Peyer's patch (tissue), 4 donors: ENCODE data around the gene CDK19. TPM values are rescaled to one million over a fixed set of nuclear protein-coding genes. Genes with fewer than 3 reads are reported as not detected.
"Not testable (repeated sequence)": the region's sequence is repeated elsewhere in the genome, so short reads cannot be mapped to it uniquely, and the experiment has no call there.

Experiments
- DNase-seq, 3 donors: peaks; one replicate each; pipeline ENCODE4 v3.0.0-alpha.2; 2017 to 2019
- H3K27ac ChIP-seq, 4 donors: fragments of 200-600 bp; sonication (generic); one replicate each; pipeline ENCODE4 v1.5.1; 2016 to 2019
- H3K27me3 ChIP-seq, 2 donors: fragments of 200-600 bp; sonication (generic); one replicate each; pipeline ENCODE4 v1.5.1; 2019
- H3K36me3 ChIP-seq, 3 donors: fragments of 200-600 bp; sonication (generic); one replicate each; pipeline ENCODE4 v1.5.1; 2016 to 2019
- H3K4me1 ChIP-seq, 4 donors: fragments of 200-600 bp; sonication (generic); one replicate each; pipeline ENCODE4 v1.5.1; 2016 to 2019
- H3K4me3 ChIP-seq, 4 donors: fragments of 200-600 bp; sonication (generic); 1 replicate in 3 of 4; 2 replicates in 1 of 4; pipeline ENCODE4 v1.5.1; 2016 to 2019; ENCODE audit warnings: mild to moderate bottlenecking in 1 of 4
- H3K9me3 ChIP-seq, 4 donors: fragments of 200-600 bp; sonication (generic); one replicate each; pipeline ENCODE4 v1.5.1; 2016 to 2019; ENCODE audit warnings: mild to moderate bottlenecking in 1 of 4
- POLR2A ChIP-seq, 2 donors: fragments of 450-650 bp; IDR thresholded peaks; one replicate each; pipeline ENCODE4 v1.5.1; 2017; ENCODE audit warnings: antibody characterized with exemption in 2 of 2, mild to moderate bottlenecking in 2 of 2, moderate library complexity in 2 of 2
- total RNA-seq, 4 donors: library from RNA; depleted of rRNA; stranded (reverse); fragments of >200 nt; gene quantifications; one replicate each; pipeline ENCODE4 v1.1.0, GENCODE V29; 2016
- TF ChIP-seq, protein P1 (sequence below), 6 experiments: fragments of 450-650 bp in 4 of 6; fragments of 200-600 bp in 2 of 6; sonication (generic) in 1 of 6; IDR thresholded peaks; one replicate each; pipeline ENCODE4 v1.5.1; 2017 to 2019; ENCODE audit warnings: antibody characterized with exemption in 6 of 6, mild to moderate bottlenecking in 3 of 6, moderate library complexity in 1 of 6

The CDK19 gene
- total RNA-seq, 4 donors from 2014 or later, result 10.5 to 14.6 (median 12.9) TPM

DNA sequence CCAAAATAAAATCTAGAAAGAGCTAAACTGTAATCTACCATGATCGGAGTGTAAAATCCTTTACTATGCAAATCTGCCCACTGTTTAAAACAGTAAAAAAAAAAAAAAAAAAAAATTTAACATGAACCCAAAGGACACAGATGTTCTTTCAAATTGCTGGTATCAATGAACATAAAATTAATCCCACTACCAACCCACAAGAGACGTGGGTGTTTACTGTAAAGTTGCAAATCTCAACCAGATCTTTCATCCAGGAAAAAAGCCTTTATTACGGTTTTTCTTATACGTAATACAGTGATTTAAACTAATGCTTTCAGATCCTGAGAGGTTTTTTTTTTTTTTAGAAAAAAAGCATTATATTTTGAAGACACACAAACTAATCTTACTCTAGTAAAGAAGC lies 2.5 kb downstream of the CDK19 start:
- no peak overlapping the region for H3K4me3 ChIP-seq
- H3K36me3 ChIP-seq, result no peaks in the 10 kb centered on the region
- H3K9me3 ChIP-seq, result no peaks in the 10 kb centered on the region
- no peak for DNase-seq
- no peak for TF ChIP-seq POLR2A (IDR thresholded peaks at IDR 0.05)
- TF ChIP-seq, protein P1, sequence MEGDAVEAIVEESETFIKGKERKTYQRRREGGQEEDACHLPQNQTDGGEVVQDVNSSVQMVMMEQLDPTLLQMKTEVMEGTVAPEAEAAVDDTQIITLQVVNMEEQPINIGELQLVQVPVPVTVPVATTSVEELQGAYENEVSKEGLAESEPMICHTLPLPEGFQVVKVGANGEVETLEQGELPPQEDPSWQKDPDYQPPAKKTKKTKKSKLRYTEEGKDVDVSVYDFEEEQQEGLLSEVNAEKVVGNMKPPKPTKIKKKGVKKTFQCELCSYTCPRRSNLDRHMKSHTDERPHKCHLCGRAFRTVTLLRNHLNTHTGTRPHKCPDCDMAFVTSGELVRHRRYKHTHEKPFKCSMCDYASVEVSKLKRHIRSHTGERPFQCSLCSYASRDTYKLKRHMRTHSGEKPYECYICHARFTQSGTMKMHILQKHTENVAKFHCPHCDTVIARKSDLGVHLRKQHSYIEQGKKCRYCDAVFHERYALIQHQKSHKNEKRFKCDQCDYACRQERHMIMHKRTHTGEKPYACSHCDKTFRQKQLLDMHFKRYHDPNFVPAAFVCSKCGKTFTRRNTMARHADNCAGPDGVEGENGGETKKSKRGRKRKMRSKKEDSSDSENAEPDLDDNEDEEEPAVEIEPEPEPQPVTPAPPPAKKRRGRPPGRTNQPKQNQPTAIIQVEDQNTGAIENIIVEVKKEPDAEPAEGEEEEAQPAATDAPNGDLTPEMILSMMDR (IDR thresholded peaks at IDR 0.05), result no peak
- H3K27me3 ChIP-seq, result no peaks in the 10 kb centered on the region
- H3K4me1 ChIP-seq, result peaks cover 0 to 21% (median 3%) of the 10 kb centered on the region in 4 donors
- H3K27ac ChIP-seq, result no peak overlapping the region

DNA sequence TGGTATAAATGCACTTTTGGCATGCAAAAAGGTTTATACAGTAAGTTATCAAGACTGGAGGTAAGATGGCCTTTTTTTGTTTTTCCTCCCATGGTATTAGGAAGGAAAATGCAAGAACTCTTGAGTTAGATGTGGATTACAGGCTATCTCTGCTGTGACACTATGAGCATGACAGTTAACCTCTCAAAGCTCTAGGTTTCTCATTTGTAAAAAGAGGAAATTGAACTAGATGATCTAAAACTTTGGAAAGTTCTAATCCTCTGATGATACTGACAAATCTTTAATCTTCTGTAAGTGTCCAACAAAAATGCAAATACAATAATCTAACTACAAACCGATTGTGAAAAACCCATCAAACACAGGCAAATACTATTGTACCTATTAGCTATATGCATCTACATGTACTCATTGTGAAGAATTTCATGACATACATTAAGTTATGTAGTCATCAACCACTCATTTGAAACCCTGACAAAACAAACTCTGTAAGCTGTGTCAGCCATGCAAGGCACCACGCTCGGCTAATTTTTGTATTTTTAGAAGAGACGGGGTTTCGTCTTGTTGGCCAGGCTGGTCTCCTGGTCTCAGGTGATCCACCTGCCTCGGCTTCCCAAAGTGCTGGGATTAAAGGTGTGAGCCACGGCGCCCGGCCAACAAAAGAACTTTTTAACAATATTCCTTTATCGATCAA lies 4.2 kb downstream of the CDK19 start:
- H3K36me3 ChIP-seq, result no peaks in the 10 kb centered on the region
- H3K9me3 ChIP-seq, result no peaks in the 10 kb centered on the region
- DNase-seq, result peak in 1 of 3 donors; percentile 41
- no peak overlapping the region for H3K4me3 ChIP-seq
- H3K27ac ChIP-seq, result peak overlapping the region in 1 of 4 donors; percentile 18
- peaks cover 0 to 14% (median 2%) of the 10 kb centered on the region in 4 donors for H3K4me1 ChIP-seq
- TF ChIP-seq, protein P1 (IDR thresholded peaks at IDR 0.05), result no peak
- no peak for TF ChIP-seq POLR2A (IDR thresholded peaks at IDR 0.05)
- no peaks in the 10 kb centered on the region for H3K27me3 ChIP-seq

DNA sequence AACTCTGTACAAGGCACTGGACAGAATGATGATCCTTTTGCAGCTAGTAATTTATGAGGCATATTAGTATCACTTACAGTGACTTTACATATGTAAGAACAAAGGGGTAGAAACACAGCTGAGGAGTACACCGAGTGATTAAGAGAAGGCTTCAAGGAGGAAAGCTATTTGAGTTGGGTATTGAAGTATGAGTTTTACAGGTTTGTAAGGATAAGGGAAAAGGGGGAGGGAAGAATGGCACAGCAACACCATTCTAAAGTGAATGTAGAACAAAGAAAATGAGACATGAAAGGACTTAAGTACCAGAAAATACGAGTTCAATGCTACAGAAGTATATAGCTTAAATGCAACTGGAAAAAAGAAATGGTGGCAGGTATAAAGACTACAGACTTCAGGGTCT lies 5.5 kb downstream of the CDK19 start:
- Histone ChIP-seq H3K36me3 (no peaks in the 10 kb centered on the region), H3K27me3 (no peaks in the 10 kb centered on the region), H3K4me3 (no peak overlapping the region), H3K27ac (no peak overlapping the region), H3K9me3 (no peaks in the 10 kb centered on the region), H3K4me1 (peaks cover 0 to 13% (median 2%) of the 10 kb centered on the region in 4 donors)
- no peak for DNase-seq
- TF ChIP-seq, protein P1 (IDR thresholded peaks at IDR 0.05), result no peak
- no peak for TF ChIP-seq POLR2A (IDR thresholded peaks at IDR 0.05)

DNA sequence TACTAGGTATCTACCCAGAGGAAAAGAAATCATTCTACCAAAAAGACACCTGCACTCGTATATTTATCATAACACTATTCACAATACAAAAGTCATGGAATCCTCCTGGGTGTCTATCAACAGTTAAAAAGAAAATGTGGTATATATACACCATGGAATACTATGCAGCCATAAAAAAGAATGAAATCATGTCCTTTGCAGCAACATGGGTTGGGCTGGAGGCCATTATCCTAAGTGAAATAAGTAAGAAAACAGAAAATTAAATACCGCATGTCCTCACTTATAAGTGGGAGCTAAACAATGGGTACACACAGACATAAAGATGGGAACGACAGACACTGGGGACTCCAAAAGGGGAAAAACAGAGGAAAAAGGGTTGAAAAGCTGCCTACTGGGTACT lies 13.1 kb downstream of the CDK19 start:
- not testable (repeated sequence) for H3K27ac ChIP-seq, DNase-seq, H3K27me3 ChIP-seq, H3K9me3 ChIP-seq, H3K4me3 ChIP-seq, H3K4me1 ChIP-seq, H3K36me3 ChIP-seq

DNA sequence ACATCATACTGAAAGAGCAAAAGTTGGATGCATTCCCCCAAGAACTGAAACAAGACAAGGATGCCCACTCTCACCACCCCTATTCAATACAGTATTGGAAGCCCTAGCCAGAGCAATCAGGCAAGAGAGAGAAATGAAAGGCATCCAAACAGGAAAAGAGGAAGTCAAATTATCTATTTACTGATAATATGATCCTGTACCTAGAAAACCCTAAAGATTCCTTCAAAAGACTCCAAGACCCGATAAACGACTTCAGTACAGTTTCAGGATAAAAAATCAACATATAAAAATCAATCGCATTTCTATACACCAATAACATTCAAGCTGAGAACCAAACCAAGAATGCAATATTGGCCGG lies 14.5 kb downstream of the CDK19 start:
- no peaks in the 10 kb centered on the region for H3K27me3 ChIP-seq
- no peak for TF ChIP-seq POLR2A (IDR thresholded peaks at IDR 0.05)
- TF ChIP-seq, protein P1 (IDR thresholded peaks at IDR 0.05), result no peak
- H3K36me3 ChIP-seq, result no peaks in the 10 kb centered on the region
- H3K27ac ChIP-seq, result no peak overlapping the region
- no peaks in the 10 kb centered on the region for H3K4me1 ChIP-seq
- DNase-seq, result no peak
- H3K9me3 ChIP-seq, result no peaks in the 10 kb centered on the region
- H3K4me3 ChIP-seq, result no peak overlapping the region

DNA sequence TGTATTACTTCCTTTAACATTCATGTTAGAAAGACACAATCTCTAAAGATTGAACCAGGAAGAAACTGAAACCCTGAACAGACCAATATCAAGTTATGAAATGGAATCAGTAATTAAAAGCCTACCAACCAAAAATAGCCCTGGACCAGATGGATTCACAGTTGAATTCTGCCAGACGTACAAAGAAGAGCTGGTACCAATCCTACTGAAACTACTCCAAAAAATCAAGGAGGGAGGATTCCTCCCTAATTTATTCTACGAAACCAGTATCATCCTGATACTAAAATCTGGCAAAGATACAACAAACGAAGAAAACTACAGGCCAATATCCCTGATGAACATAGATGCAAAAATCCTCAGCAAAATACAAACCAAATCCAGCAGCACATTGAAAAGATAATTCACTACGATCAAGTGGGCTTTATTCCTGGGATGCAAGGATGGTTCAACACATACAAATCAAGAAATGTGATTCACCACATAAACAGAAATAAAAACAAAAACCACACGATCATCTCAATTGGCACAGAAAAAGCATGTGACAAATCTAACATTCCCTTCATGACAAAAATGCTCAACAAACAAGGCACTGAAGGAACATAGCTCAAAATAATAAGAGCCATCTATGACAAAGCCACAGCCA lies 15.0 kb downstream of the CDK19 start:
- no peak overlapping the region for H3K4me3 ChIP-seq
- TF ChIP-seq POLR2A (IDR thresholded peaks at IDR 0.05), result no peak
- TF ChIP-seq, protein P1 (IDR thresholded peaks at IDR 0.05), result no peak
- no peaks in the 10 kb centered on the region for H3K4me1 ChIP-seq
- no peaks in the 10 kb centered on the region for H3K9me3 ChIP-seq
- no peaks in the 10 kb centered on the region for H3K27me3 ChIP-seq
- no peaks in the 10 kb centered on the region for H3K36me3 ChIP-seq
- no peak overlapping the region for H3K27ac ChIP-seq
- no peak for DNase-seq
